Heart right ventricle (tissue), 16 donors: ENCODE results near the gene SP6. TPM values are rescaled to one million over a fixed set of nuclear protein-coding genes. Genes with fewer than 3 reads are reported as not detected.

Experiments
- ATAC-seq, 8 donors: fragments of 200-7000 bp; cut with Tn5 transposase; one replicate each; pipeline ENCODE4 v1.9.1; 2020; ENCODE audit warnings: mild to moderate bottlenecking in 8 of 8, moderate library complexity in 8 of 8, moderate number of reproducible peaks in 1 of 8
- DNase-seq, 2 donors: peaks; one replicate each; pipeline ENCODE4 v3.0.0-alpha.2; 2020
- H3K27ac ChIP-seq, 10 donors: fragments of 200-600 bp; sonication (generic) in 2 of 10; one replicate each; pipeline versions ENCODE4 v1.5.0 to v1.8.0; 2020 to 2022; ENCODE audit warnings: mild to moderate bottlenecking in 3 of 10
- H3K27me3 ChIP-seq, 7 donors: fragments of 200-600 bp; one replicate each; pipeline ENCODE4 v1.8.0; 2021 to 2022; ENCODE audit warnings: mild to moderate bottlenecking in 2 of 7
- H3K36me3 ChIP-seq, 9 donors: fragments of 200-600 bp; sonication (generic) in 1 of 9; one replicate each; pipeline versions ENCODE4 v1.5.0 to v1.8.0; 2020 to 2022; ENCODE audit warnings: mild to moderate bottlenecking in 2 of 9
- H3K4me1 ChIP-seq, 9 donors: fragments of 200-600 bp; sonication (generic) in 1 of 9; one replicate each; pipeline versions ENCODE4 v1.5.0 to v1.8.0; 2020 to 2022; ENCODE audit warnings: mild to moderate bottlenecking in 4 of 9
- H3K4me3 ChIP-seq, 10 donors: fragments of 200-600 bp; sonication (generic) in 2 of 10; one replicate each; pipeline versions ENCODE4 v1.5.0 to v1.8.0; 2020 to 2022; ENCODE audit warnings: mild to moderate bottlenecking in 7 of 10, moderate library complexity in 2 of 10
- H3K9me3 ChIP-seq, 11 donors: fragments of 200-600 bp in 10 of 11; sonication (generic) in 2 of 11; one replicate each; pipeline versions ENCODE4 v1.5.0 to v1.8.0; 2013 to 2022; ENCODE audit warnings: mild to moderate bottlenecking in 2 of 11, control low read depth in 1 of 11, moderate library complexity in 1 of 11
- CTCF ChIP-seq, 9 donors: fragments of 200-600 bp; sonication (generic) in 2 of 9; IDR thresholded peaks; one replicate each; pipeline versions ENCODE4 v1.5.0 to v1.8.0; 2021 to 2022; ENCODE audit warnings: antibody characterized with exemption in 9 of 9, mild to moderate bottlenecking in 5 of 9, moderate library complexity in 1 of 9
- WGBS, 2 donors: extraction: QIAGEN DNeasy Blood & Tissue Kit; methylation state at CpG; one replicate each; pipeline ENCODE4 v1.1.7; 2013; ENCODE audit warnings: inconsistent platforms in 1 of 2; 5-methylcytosine and 5-hydroxymethylcytosine counted together
- intact Hi-C, 10 donors: fragments of 100-400 bp; cut with DNase I; formaldehyde crosslinking; loops; one replicate each; pipeline versions ENCODE4 v1.11.1 to v1.14.2; 2022
- polyA plus RNA-seq, 2 donors: library from polyadenylated mRNA; stranded (reverse); fragments of 200-250 nt; gene quantifications; one replicate each; pipeline ENCODE4 v1.2.3, GENCODE V29; 2013
- total RNA-seq, 10 donors: library from RNA; stranded (reverse); fragmentation: NEBNext Ultra II Directional in 3 of 10; extraction: Animal tissue kit (Norgen Biotek cat#: 25700) in 3 of 10; gene quantifications; one replicate each; pipeline versions ENCODE4 v1.2.1 to v1.2.4, GENCODE V29; 2021 to 2023
- donor health status: Arrhythmogenic right ventricular cardiomyopathy.
- donor health status: ischemic (EF 13 %, LVEDD 7.1; RV severe dilation, severe dysfunction).
- donor health status: healthy with polysubstance abuse.
- donor health status: DM: no; HTN: yes; CAD: no.
- donor health status: DM: no; HTN: no; CAD: no.
- donor health status: ischemic (EF 25% LVEDD 6.9; RV normal size, moderate dysfunction).
- donor health status: ischemic (EF 25% LVEDD 5.7; RV mildly dilated, moderate dysfunction).
- donor health status: healthy.
- donor health status: DM: yes; HTN: yes; CAD: no.
- donor health status: Ischemic cardiomyopathy.
- donor health status: ischemic (EF 35%, LVEDD 5.7; RV mildly dilated, moderate dysfunction).
- donor health status: nonischemic (EF 11% LVEDD 7.7; RV severe dilation, severe dysfunction).
- donor health status: DM: yes; HTN: yes; CAD: no.
- donor health status: PGD.
- donor health status: ischemic (EF 29% LVEDD 5.4; RV normal size, mild dysfunction).
- donor health status: nonischemic (EF 23%, LVEDD 6.1; RV moderate dilation, normal function).

Gene SP6
- total and polyA plus RNA-seq, 12 donors, result 0.05 to 1.9 (median 0.23) TPM

GRCh38 chr17:47813512-47814031 lies 37.4 kb downstream of the SP6 start:
- peaks cover 0 to 6% (median 0%) of the 10 kb centered on the region in 9 donors for H3K4me1 ChIP-seq
- TF ChIP-seq CTCF (IDR thresholded peaks at IDR 0.05), result no peak
- no peaks in the 10 kb centered on the region for H3K9me3 ChIP-seq
- ATAC-seq, result no peak
- H3K27me3 ChIP-seq, result no peaks in the 10 kb centered on the region
- H3K36me3 ChIP-seq, result peaks cover 0 to 99% (median 35%) of the 10 kb centered on the region in 9 donors
- no peak for DNase-seq
- H3K4me3 ChIP-seq, result no peak overlapping the region
- 94 to 96% methylated on average over 21 to 22 of the region's 22 CpGs for WGBS, 2 donors
- no peak overlapping the region for H3K27ac ChIP-seq
- intact Hi-C loops, result no loop called here

GRCh38 chr17:47813077-47813476 lies 37.9 kb downstream of the SP6 start:
- DNase-seq (no peak), ATAC-seq (no peak)
- H3K27ac ChIP-seq, result no peak overlapping the region
- H3K36me3 ChIP-seq, result peaks cover 0 to 99% (median 36%) of the 10 kb centered on the region in 9 donors
- H3K4me1 ChIP-seq, result peaks cover 0 to 6% (median 0%) of the 10 kb centered on the region in 9 donors
- H3K4me3 ChIP-seq, result no peak overlapping the region
- no peaks in the 10 kb centered on the region for H3K9me3 ChIP-seq
- no peak for TF ChIP-seq CTCF (IDR thresholded peaks at IDR 0.05)
- H3K27me3 ChIP-seq, result no peaks in the 10 kb centered on the region
- intact Hi-C loops, result no loop called here
- WGBS, 2 donors, result 94 to 97% methylated on average over 14 of the region's 14 CpGs

GRCh38 chr17:47812146-47812920 lies 38.6 kb downstream of the SP6 start:
- Histone ChIP-seq H3K4me3 (no peak overlapping the region), H3K4me1 (peaks cover 0 to 6% (median 0%) of the 10 kb centered on the region in 9 donors), H3K9me3 (no peaks in the 10 kb centered on the region), H3K27ac (no peak overlapping the region), H3K36me3 (peaks cover 0 to 99% (median 36%) of the 10 kb centered on the region in 9 donors), H3K27me3 (no peaks in the 10 kb centered on the region)
- no peak for TF ChIP-seq CTCF (IDR thresholded peaks at IDR 0.05)
- intact Hi-C loops, result no loop called here
- DNase-seq (no peak), ATAC-seq (no peak)
- 84 to 86% methylated on average over 18 of the region's 18 CpGs for WGBS, 2 donors

GRCh38 chr17:47811709-47812108 lies 39.3 kb downstream of the SP6 start:
- H3K4me1 ChIP-seq, result peaks cover 0 to 6% (median 0%) of the 10 kb centered on the region in 9 donors
- no peak overlapping the region for H3K27ac ChIP-seq
- DNase-seq, result no peak
- H3K9me3 ChIP-seq, result no peaks in the 10 kb centered on the region
- intact Hi-C loops, result no loop called here
- TF ChIP-seq CTCF (IDR thresholded peaks at IDR 0.05), result no peak
- no peak for ATAC-seq
- 75 to 76% methylated on average over 7 of the region's 7 CpGs for WGBS, 2 donors
- no peak overlapping the region for H3K4me3 ChIP-seq
- H3K36me3 ChIP-seq, result peaks cover 0 to 99% (median 31%) of the 10 kb centered on the region in 9 donors
- no peaks in the 10 kb centered on the region for H3K27me3 ChIP-seq
